ENCODE results near the gene SCNM1.
"Not testable (repeated sequence)": the region's sequence is repeated elsewhere in the genome, so short reads cannot be mapped to it uniquely, and the experiment has no call there.

DNA sequence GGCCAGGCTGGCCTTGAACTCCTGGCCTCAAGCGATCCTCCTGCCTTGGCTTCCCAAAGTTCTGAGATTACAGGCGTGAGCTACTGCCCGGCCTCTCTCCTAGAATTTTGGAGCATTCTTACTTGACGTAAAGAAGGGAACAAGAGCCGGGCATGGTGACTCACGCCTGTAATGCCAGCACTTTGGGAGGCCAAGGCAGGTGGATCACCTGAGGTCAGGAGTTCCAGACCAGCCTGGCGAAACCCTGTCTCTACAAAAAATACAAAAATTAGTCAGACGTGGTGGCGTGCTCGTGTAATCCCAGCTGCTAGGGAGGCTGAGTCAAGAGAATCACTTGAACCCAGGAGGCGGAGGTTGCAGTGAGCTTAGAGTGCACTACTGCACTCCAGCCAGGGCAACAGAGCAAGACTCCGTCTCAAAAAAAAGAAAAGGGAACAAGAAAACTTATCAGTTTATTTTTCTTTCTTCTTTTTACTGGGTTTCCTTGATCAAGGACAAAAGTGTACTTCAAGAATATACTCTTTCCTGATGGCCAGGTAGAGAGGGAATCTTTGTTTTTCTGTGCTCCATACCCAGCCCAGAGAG is 39.5 kb downstream of the SCNM1 start:
- not testable (repeated sequence) for TF ChIP-seq POLR2A, POLR2AphosphoS5 (IDR thresholded peaks at IDR 0.05)
- TF ChIP-seq, protein P1, sequence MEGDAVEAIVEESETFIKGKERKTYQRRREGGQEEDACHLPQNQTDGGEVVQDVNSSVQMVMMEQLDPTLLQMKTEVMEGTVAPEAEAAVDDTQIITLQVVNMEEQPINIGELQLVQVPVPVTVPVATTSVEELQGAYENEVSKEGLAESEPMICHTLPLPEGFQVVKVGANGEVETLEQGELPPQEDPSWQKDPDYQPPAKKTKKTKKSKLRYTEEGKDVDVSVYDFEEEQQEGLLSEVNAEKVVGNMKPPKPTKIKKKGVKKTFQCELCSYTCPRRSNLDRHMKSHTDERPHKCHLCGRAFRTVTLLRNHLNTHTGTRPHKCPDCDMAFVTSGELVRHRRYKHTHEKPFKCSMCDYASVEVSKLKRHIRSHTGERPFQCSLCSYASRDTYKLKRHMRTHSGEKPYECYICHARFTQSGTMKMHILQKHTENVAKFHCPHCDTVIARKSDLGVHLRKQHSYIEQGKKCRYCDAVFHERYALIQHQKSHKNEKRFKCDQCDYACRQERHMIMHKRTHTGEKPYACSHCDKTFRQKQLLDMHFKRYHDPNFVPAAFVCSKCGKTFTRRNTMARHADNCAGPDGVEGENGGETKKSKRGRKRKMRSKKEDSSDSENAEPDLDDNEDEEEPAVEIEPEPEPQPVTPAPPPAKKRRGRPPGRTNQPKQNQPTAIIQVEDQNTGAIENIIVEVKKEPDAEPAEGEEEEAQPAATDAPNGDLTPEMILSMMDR (IDR thresholded peaks at IDR 0.05) = not testable (repeated sequence)

All from prostate gland (tissue), 2 donors.